Measurements from ENCODE around the gene DDX43.

- no peak for TF ChIP-seq CTCF (IDR thresholded peaks at IDR 0.05 in 4 of 5, conservative IDR thresholded peaks at IDR 0.05 in 1 of 5)
- no peak for TF ChIP-seq POLR2A (IDR thresholded peaks at IDR 0.05)
Measured at GRCh38 chr6:73362869-73363536, 31.6 kb upstream of the DDX43 start.

Data from gastrocnemius medialis (tissue), 4 donors.